AG08396 (cell line): ENCODE measurements around the gene TOMM40.
A peak's percentile ranks its signal among the peaks of the same experiment; 100 is the strongest.
"Not testable (repeated sequence)": the region's sequence is repeated elsewhere in the genome, so short reads cannot be mapped to it uniquely, and the experiment has no call there.

Experiments
- DNase-seq: peaks from one replicate; pipeline ENCODE4 v3.0.0; 2012; ENCODE audit warnings: low spot score, mixed read lengths

The TOMM40 gene

DNA sequence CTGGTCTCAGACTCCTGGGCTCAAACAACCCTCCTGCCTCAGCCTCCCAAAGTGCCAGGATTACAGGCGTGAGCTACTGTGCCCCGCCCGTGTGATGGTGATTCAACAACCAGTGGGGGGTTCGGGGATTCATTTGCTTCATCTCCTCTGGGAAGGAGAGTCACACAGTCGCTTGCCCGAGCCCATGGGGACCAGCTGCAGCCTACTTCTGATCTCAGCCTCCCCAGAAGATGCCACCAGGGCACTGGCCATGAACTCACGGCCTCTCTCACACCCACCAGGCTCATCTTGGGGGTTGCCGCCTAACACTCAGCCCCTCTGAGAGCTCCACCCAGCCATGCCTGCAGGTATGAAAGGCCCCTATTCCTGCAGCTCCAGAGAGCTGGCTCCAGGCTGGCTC lies 6.8 kb downstream of the TOMM40 start:
- no peak for DNase-seq

DNA sequence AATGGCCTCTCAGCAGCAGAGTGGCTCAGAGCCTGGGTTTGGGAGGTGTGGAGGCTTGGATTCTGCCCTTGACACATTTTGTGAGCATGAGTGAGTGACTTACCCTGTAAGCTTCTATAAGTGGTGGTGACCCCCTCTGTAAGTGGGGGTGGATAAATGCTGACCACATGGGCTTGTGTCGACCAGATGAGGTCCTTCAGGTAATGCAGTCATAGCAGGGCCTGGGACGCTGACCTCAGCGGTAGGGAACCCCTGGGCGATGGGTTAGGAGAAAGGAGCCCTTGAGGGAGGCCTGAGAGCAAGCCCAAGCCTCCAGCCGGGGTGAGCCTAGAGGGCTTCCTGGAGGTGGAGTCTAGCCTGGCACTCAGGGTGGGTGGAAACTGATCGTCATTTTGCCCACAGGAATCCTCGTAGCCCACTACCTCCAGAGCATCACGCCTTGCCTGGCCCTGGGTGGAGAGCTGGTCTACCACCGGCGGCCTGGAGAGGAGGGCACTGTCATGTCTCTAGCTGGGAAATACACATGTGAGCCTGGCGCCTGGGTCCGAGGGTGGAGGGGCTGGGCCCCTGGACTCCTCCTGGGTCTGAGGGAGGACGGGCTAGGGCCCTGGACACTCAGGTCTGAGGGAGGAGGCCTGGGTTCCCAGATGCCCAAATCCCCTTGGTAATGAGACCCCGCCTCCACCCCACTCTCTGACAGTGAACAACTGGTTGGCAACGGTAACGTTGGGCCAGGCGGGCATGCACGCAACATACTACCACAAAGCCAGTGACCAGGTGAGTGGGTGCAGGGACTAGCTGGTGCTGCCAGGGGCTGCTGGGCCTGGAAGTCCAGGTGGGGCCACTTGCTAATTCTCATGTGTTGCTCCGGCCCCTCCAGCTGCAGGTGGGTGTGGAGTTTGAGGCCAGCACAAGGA lies 9.5 kb downstream of the TOMM40 start:
- DNase-seq: no peak

DNA sequence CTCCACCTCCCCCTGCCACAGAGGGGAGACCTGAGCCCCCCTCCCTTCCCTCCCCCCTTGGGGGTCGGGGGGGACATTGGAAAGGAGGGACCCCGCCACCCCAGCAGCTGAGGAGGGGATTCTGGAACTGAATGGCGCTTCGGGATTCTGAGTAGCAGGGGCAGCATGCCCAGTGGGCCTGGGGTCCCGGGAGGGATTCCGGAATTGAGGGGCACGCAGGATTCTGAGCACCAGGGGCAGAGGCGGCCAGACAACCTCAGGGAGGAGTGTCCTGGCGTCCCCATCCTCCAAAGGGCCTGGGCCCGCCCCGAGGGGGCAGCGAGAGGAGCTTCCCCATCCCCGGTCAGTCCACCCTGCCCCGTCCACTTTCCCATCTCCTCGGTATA lies 12.2 kb downstream of the TOMM40 start:
- DNase-seq: no peak

DNA sequence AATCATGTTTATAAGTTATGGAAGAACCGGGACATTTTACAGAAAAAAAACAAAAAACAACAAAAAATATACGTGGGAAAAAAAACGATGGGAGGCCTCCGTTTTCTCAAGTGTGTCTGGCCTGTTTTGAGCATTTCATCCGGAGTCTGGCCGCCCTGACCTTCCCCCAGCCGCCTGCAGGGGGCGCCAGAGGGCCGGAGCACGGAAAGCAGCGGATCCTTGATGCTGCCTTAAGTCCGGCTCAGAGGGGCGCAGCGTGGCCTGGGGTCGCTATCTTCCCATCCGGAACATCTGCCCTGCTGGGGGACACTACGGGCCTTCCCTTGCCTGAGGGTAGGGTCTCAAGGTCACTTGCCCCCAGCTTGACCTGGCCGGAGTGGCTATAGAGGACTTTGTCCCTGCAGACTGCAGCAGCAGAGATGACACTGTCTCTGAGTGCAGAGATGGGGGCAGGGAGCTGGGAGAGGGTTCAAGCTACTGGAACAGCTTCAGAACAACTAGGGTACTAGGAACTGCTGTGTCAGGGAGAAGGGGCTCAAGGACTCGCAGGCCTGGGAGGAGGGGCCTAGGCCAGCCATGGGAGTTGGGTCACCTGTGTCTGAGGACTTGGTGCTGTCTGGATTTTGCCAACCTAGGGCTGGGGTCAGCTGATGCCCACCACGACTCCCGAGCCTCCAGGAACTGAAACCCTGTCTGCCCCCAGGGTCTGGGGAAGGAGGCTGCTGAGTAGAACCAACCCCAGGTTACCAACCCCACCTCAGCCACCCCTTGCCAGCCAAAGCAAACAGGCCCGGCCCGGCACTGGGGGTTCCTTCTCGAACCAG lies 12.8 kb downstream of the TOMM40 start:
- peak; percentile 84 for DNase-seq

DNA sequence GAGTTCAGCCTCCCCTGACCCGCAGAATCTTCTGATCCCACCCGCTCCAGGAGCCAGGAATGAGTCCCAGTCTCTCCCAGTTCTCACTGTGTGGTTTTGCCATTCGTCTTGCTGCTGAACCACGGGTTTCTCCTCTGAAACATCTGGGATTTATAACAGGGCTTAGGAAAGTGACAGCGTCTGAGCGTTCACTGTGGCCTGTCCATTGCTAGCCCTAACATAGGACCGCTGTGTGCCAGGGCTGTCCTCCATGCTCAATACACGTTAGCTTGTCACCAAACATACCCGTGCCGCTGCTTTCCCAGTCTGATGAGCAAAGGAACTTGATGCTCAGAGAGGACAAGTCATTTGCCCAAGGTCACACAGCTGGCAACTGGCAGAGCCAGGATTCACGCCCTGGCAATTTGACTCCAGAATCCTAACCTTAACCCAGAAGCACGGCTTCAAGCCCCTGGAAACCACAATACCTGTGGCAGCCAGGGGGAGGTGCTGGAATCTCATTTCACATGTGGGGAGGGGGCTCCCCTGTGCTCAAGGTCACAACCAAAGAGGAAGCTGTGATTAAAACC lies 13.5 kb downstream of the TOMM40 start:
- no peak for DNase-seq

DNA sequence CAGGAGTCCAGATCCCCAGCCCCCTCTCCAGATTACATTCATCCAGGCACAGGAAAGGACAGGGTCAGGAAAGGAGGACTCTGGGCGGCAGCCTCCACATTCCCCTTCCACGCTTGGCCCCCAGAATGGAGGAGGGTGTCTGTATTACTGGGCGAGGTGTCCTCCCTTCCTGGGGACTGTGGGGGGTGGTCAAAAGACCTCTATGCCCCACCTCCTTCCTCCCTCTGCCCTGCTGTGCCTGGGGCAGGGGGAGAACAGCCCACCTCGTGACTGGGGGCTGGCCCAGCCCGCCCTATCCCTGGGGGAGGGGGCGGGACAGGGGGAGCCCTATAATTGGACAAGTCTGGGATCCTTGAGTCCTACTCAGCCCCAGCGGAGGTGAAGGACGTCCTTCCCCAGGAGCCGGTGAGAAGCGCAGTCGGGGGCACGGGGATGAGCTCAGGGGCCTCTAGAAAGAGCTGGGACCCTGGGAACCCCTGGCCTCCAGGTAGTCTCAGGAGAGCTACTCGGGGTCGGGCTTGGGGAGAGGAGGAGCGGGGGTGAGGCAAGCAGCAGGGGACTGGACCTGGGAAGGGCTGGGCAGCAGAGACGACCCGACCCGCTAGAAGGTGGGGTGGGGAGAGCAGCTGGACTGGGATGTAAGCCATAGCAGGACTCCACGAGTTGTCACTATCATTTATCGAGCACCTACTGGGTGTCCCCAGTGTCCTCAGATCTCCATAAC lies 14.5 kb downstream of the TOMM40 start, which contains the start of gene APOE:
TSS of gene APOE (plus strand) at position 360 of the 724 bp plus-strand sequence. CDS start 829 bp downstream, outside the sequence.
- no peak for DNase-seq

DNA sequence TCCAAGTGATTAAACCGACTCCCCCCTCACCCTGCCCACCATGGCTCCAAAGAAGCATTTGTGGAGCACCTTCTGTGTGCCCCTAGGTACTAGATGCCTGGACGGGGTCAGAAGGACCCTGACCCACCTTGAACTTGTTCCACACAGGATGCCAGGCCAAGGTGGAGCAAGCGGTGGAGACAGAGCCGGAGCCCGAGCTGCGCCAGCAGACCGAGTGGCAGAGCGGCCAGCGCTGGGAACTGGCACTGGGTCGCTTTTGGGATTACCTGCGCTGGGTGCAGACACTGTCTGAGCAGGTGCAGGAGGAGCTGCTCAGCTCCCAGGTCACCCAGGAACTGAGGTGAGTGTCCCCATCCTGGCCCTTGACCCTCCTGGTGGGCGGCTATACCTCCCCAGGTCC lies 16.6 kb downstream of the TOMM40 start:
- DNase-seq: no peak

DNA sequence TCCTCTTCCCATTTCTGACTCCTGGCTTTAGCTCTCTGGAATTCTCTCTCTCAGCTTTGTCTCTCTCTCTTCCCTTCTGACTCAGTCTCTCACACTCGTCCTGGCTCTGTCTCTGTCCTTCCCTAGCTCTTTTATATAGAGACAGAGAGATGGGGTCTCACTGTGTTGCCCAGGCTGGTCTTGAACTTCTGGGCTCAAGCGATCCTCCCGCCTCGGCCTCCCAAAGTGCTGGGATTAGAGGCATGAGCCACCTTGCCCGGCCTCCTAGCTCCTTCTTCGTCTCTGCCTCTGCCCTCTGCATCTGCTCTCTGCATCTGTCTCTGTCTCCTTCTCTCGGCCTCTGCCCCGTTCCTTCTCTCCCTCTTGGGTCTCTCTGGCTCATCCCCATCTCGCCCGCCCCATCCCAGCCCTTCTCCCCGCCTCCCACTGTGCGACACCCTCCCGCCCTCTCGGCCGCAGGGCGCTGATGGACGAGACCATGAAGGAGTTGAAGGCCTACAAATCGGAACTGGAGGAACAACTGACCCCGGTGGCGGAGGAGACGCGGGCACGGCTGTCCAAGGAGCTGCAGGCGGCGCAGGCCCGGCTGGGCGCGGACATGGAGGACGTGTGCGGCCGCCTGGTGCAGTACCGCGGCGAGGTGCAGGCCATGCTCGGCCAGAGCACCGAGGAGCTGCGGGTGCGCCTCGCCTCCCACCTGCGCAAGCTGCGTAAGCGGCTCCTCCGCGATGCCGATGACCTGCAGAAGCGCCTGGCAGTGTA lies 17.2 kb downstream of the TOMM40 start:
- DNase-seq: no peak

DNA sequence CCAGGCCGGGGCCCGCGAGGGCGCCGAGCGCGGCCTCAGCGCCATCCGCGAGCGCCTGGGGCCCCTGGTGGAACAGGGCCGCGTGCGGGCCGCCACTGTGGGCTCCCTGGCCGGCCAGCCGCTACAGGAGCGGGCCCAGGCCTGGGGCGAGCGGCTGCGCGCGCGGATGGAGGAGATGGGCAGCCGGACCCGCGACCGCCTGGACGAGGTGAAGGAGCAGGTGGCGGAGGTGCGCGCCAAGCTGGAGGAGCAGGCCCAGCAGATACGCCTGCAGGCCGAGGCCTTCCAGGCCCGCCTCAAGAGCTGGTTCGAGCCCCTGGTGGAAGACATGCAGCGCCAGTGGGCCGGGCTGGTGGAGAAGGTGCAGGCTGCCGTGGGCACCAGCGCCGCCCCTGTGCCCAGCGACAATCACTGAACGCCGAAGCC lies 17.8 kb downstream of the TOMM40 start:
- DNase-seq: no peak

DNA sequence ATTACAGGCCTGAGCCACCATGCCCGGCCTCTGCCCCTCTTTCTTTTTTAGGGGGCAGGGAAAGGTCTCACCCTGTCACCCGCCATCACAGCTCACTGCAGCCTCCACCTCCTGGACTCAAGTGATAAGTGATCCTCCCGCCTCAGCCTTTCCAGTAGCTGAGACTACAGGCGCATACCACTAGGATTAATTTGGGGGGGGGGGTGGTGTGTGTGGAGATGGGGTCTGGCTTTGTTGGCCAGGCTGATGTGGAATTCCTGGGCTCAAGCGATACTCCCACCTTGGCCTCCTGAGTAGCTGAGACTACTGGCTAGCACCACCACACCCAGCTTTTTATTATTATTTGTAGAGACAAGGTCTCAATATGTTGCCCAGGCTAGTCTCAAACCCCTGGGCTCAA lies 18.7 kb downstream of the TOMM40 start:
- no peak for DNase-seq

DNA sequence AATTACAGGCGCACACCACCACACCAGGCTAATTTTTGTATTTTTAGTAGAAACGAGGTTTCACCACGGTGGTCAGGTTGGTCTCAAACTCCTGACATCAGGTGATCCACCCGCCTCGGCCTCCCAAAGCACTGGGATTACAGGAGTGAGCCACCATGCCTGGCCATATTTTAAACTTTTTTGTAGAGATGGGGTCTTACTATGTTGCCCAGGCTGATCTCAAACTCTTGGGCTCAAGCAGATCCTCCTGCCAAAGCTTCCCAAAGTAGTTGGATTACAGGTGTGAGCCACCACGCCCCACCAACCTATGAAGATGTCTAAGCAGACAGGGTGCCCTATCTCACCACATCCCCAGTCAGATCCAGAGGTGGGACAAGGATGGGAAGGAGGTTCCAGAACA lies 20.8 kb downstream of the TOMM40 start:
- not testable (repeated sequence) for DNase-seq

DNA sequence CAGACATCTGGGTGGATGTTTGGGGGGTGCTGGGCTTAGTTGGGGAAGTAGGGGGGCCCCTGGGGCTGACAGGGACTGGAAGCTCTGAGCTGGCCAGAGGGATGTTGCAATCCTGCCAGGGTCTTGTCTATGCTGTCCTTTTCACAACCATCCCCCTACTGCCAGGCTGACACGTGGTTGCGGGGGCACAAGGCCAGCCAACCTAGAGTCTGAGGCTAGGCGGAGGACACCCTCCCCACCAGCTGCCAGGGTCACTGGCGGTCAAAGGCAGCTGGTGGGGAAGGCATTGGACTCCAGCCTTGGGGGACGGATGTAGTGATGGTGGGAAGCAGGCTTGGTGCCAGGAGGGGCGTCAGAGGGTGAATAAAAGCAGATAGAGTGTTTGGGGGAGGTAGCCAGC lies 21.8 kb downstream of the TOMM40 start:
- DNase-seq: no peak

DNA sequence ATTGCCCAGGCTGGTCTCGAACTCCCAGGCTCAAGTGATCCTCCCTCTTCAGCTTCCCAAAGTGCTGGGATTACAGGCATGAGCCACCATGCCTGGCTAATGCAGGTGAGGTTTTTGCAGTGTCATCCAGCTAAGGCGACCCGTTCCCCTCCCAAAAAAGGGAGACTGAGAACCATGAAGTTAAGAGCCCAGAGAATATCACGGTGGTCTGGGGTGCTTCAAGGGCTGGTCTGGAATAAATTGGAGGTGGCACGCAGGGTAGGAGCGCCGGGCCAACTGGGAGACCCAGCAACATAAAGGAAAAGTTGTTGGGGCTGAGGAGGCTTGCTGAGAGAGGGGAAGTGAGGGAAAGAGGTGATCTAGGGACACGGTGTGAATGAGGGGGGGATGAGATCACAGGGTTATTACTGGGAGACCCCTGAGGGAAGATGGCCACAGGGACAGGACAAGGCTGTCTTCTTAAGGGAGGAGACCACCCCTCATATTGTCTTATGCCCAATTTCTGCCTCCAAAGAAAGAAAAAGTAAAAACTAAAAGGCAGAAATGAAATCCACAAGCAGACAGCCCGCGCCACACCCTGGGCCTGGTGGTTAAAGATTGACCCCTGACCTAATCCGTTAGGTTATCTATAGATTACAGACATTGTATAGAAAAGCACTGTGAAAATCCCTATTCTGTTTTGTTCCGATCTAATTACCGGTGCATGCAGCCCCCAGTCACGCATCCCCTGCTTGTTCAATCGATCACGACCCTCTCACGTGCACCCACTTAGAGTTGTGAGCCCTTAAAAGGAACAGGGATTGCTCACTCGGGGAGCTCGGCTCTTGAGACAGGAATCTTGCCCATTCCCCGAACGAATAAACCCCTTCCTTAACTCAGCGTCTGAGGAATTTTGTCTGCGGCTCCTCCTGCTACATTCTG lies 22.7 kb downstream of the TOMM40 start:
- DNase-seq: not testable (repeated sequence)

DNA sequence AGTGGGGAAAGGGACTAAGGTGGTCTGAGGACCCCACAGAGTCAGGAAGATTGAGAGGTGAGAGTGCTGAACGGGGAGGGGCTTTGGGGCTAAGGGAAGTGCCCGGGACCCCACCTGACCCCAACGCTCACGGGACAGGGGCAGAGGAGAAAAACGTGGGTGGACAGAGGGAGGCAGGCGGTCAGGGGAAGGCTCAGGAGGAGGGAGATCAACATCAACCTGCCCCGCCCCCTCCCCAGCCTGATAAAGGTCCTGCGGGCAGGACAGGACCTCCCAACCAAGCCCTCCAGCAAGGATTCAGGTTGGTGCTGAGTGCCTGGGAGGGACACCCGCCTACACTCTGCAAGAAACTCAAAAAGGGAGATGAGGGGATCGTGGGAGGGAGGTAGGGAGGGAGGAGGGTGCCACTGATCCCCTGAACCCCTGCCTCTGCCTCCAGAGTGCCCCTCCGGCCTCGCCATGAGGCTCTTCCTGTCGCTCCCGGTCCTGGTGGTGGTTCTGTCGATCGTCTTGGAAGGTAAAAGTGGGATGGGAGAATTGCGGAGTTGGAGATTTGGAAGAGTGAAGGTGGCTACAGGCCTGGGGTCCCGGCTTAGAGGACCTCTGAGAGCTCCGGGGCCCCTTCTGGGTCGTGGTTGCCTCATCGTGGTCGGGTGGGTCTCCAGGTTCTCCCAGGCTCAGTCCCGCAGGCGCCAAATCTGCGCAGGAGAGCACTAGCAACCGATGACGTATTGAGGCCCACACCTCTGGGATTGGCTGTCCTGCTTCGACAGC lies 23.6 kb downstream of the TOMM40 start, which contains the start of gene APOC1:
TSS of gene APOC1 (plus strand) at position 176 of the 774 bp plus-strand sequence. CDS start at position 460, 284 bp downstream.
- DNase-seq: peak; percentile 93

DNA sequence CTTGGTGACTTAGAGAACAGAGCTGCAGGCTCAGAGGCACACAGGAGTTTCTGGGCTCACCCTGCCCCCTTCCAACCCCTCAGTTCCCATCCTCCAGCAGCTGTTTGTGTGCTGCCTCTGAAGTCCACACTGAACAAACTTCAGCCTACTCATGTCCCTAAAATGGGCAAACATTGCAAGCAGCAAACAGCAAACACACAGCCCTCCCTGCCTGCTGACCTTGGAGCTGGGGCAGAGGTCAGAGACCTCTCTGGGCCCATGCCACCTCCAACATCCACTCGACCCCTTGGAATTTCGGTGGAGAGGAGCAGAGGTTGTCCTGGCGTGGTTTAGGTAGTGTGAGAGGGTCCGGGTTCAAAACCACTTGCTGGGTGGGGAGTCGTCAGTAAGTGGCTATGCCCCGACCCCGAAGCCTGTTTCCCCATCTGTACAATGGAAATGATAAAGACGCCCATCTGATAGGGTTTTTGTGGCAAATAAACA lies 33.2 kb downstream of the TOMM40 start:
- no peak for DNase-seq

DNA sequence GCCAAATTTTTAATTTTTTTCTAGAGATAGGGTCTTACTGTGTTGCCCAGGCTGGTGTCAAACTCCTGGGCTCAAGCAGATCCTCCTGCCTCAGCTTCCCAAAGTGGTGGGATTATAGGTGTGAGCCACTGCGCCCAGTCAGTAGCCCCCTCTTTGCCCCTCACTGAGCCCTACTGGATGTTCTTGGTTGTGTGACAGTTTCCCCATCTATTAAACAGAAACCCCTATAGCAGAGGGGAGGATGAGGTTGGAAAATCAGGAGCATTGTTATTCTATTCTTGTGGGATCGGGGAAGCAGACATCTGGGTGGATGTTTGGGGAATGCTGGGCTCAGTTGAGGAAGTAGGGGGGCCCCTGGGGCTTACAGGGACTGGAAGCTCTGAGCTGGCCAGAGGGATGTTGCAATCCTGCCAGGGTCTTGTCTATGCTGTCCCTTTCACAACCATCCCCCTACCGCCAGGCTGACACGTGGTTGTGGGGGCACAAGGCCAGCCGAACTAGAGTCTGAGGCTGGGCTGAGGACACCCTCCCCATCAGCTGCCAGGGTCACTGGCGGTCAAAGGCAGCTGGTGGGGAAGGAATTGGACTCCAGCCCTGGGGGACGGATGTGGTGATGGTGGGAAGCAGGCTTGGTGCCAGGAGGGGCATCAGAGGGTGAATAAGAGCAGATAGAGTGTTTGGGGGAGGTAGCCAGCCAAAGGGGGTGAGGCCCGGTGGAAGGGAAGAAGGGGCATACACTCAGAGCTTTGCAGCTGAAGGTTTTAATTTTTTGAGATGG lies 34.2 kb downstream of the TOMM40 start:
- DNase-seq: peak; percentile 55

DNA sequence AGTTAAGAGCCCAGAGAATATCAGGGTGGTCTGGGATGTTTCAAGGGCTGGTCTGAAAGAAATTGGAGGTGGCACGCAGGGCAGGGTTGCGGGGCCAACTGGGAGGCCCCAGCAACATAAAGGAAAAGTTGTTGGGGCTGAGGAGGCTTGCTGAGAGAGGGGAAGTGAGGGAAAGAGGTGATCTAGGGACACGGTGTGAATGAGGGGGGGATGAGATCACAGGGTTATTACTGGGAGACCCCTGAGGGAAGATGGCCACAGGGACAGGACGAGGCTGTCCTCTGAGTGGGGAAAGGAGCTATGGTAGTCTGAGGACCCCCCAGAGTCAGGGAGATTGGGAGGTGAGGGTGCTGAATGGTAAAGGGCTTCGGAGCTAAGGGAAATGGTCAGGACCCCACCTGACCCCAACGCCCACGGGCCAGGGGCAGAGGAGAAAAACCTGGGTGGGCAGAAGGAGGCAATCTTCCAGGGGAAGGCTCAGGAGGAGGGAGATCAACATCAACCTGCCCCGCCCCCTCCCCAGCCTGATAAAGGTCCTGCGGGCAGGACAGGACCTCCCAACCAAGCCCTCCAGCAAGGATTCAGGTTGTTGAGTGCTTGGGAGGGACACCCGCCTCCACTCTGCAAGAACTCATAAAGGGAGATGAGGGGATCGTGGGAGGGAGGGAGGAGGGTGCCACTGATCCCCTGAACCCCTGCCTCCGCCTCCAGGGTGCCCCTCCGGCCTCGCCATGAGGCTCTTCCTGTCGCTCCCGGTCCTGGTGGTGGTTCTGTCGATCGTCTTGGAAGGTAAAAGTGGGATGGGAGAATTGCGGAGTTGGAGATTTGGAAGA lies 35.4 kb downstream of the TOMM40 start:
- DNase-seq: not testable (repeated sequence)
